ENCODE measurements around the gene CLIP2.
"Not testable (repeated sequence)": the region's sequence is repeated elsewhere in the genome, so short reads cannot be mapped to it uniquely, and the experiment has no call there.

CLIP2 gene

GRCh38 chr7:74338366-74339108, 49.3 kb downstream of the CLIP2 start:
- no peak for DNase-seq

DNA sequence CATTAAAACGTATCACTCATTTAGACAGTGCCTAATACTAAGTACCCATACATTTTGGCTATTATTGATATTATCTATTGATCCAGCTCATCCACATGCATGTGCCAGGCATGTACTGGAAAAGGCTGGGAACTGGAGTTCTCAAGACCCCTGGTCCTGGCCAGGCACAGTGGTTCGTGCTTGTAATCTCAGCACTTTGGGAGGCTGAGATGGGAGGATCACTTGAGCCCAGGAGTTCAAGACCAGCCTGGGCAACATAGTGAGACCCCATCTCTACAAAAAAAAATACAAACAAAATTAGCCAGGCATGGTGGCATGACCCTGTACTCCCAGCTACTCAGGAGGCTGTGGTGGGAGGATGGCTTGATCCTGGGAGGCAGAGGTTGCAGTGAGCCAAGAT, 50.4 kb downstream of the CLIP2 start:
- not testable (repeated sequence) for DNase-seq

DNA sequence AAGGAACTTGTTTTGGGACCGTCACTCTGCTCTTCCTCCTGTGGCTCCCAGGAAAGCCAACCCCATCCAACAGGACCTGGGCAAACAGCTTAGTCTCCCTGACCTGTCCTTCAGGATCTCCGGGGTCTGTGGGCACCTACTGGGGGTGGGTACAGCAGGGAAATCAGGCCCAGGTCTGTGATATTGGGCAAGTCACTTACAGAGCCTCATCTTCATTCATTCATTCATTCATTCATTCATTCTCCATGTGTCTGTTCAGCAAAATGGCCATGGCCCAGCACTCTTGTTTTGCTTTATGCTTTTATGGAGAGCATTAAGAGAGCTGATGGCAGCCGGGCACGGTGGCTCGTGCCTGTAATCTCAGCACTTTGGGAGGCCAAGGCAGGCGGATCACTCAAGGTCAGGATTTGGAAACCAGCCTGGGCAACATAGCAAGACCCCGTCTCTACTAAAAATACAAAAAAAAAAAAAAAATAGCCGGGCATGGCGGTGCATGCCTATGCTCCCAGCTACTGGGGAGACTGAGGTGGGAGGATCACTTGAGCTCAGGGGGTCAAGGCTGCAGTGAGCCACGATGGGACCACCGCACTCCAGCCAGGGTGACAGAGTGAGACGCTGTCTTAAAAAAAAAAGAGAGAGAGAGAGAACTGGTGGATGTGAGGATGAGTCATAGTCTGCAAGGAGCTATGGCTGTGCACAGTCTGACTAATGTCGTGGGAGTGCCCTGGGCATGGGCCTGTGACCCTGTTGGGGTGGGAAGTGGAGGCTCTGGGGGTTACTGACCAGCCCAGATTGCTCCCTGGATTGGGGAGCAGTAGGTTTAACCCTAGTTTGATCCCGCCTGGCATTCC, 54.3 kb downstream of the CLIP2 start:
- peak; percentile 72 for DNase-seq

DNA sequence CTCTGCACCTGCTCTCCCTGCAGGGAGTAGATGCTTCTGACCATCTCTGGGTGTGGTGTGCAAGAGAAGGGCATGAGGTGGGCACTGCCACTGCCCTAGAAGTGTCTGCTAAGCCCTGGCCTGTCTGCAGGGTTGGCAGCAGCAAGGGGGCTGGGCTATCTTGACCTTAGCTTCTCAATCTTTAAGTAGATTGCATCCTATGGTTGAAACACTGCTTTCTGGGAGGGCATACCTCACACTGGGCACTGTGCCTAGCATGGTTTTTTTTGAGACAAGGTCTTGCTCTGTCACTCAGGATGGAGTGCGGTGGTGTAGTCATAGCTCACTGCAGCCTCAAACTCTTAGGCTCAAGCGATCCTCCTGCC, 54.9 kb downstream of the CLIP2 start:
- peak; percentile 40 for DNase-seq

- no peak for DNase-seq
Observed at GRCh38 chr7:74344786-74345185, 55.6 kb downstream of the CLIP2 start.

- DNase-seq, result no peak
Observed at GRCh38 chr7:74345970-74346369, 56.8 kb downstream of the CLIP2 start.

DNA sequence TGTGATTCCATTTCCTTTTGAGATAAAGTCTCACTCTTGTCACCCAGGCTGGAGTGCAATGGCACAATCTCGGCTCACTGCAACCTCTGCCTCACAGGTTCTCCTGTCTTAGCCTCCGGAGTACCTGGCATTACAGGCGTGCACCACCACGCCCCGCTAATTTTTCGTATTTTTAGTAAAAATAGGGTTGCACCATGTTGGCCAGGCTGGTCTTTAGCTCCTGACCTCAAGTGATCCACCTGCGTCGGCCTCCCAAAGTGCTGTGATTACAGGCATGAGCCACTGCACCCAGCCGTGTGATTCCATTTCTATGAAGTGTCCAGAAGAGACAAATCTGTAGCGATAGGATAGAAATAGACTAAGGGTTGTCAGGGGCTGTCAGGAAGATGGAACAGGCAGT, 60.4 kb downstream of the CLIP2 start:
- DNase-seq, result no peak

GRCh38 chr7:74350751-74351150, 61.5 kb downstream of the CLIP2 start:
- DNase-seq, result no peak

DNA sequence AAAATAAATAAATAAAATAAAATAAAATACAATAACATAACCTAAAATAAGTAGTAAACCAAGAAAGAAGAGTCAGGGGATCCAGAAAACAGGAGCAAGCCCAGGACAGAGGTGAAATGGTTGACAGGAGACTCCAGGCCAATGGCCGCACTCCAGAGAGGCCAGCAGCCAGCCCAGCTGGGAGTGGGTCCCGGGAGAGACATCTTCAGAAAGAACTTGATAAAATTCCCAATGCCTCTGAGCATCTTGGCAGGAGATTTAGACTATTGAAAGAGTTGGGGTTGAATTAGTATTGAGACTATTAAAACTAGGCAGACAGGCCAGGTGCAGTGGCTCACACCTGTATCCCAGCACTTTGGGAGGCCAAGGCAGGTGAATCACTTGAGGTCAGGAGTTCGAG, 62.6 kb downstream of the CLIP2 start:
- no peak for DNase-seq

DNA sequence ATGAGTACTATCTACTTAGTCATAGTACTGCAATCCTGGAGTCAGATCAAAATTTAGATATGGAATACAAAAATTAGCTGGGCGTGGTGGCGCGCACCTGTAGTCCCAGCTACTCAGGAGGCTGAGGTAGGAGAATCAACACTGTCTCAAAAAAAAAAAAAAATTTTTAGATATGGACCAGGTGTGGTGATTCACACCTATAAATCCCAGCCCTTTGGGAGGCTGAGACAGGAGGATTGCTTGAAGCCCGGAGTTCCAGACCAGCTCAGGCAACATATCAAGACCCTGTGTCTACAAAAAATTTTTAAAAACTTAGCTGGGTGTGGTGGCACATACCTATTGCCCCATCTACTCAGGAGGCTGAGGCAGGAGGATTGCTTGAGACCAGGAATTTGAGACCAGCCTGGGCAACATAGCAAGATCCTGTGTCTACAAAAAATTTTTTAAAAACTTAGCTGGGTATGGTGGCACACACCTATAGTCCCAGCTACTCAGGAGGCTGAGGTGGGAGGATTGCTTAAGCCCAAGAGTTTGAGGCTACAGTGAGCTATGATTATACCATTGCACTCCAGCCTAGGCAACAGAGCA, 63.4 kb downstream of the CLIP2 start:
- not testable (repeated sequence) for DNase-seq

DNA sequence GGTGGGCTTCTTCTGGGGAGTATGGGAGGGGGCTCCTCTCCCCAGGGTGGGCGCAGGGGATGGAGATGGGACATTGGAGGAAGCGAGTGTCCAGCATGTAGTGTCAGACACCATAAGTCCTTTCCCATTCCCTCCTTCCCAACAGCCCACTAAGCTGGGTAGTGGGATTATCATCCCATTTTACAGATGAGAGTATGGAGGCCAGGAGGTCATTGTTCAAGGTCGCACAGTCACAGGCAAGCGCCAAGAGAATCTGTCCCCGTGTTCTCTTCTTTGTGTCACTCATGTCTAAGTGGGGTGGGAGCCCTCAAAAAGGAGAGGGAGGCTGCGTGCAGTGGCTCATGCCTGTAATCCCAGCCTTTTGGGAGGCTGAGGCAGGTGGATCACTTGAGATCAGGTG, 64.8 kb downstream of the CLIP2 start:
- DNase-seq, result no peak

GRCh38 chr7:74355091-74355490, 65.9 kb downstream of the CLIP2 start:
- DNase-seq, result peak; percentile 75

- DNase-seq, result no peak
Observed at GRCh38 chr7:74356589-74357315, 67.5 kb downstream of the CLIP2 start.

DNA sequence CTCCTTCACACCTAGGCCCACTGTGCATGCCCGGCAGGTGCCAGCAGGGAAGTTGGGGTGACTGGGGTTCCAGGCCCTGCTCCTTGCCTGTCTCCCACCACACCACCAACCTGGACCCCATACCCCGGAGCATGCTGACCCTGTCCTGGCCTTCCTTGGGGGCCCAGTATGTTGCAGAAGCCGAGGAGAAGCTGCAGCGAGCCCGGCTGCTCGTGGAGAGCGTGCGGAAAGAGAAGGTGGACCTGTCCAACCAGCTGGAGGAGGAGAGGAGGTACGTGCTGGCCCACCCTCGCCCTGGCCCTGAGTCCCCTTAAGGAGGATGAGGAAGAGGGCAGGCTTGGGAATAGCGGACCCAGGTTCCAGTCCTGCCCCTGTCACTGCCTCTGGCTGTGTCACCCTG, 70.8 kb downstream of the CLIP2 start:
- DNase-seq, result no peak

DNA sequence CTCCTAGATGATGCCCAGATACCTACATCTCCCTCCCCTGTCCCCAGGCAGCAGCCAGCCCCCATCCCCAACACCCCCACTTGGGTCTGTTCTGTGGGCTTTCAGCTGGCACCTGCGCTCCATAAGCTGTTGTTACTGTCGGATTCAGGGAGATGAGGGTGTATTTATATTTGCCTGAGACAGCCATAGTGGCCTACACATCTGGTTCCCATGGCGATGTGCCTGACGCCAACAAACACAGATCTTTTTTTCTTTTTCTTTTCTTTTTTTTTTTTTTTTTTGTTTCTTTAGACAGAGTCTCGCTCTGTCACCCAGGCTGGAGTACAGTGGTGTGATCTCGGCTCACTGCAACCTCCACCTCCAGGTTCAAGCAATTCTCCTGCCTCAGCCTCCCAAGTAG, 73.1 kb downstream of the CLIP2 start:
- no peak for DNase-seq

GRCh38 chr7:74364061-74364460, 74.9 kb downstream of the CLIP2 start:
- no peak for DNase-seq

DNA sequence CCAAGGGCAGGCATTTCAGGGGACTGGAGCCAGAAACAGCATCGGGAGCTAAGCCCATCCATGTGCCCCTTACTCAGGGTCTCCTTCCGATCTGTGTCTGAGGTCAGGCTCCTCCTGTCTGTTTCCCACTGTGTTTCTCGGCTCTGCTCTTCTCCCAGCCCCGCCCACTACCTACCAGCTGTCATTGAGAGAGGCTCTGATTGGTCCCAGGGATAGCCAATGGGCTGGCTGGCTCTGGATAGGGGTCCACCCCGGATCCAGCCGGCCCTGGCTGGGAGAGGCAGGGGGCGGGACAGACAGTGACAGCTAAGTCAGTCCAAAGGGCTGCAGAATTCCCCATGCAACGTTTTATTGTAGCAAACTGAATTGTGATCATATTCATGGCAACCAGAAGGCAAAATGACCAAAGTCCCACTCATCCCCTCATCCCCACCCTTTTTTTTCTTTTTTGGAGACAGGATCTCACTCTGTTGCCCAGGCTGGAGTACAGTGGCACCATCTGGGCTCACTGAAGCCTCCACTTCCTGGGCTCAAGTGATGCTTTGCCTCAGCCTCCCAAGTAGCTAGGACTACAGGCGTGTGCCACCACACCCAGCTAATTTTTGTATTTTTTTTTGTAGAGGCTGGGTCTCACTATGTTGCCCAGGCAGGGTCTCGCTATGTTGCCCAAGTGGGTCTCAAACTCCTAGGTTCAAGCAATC, 76.3 kb downstream of the CLIP2 start:
- DNase-seq, result peak; percentile 45

- peak; percentile 13 for DNase-seq
Observed at GRCh38 chr7:74371381-74372341, 82.5 kb downstream of the CLIP2 start.

GRCh38 chr7:74372511-74373111, 83.4 kb downstream of the CLIP2 start:
- peak; percentile 17 for DNase-seq

- no peak for DNase-seq
Observed at GRCh38 chr7:74373536-74373935, 84.3 kb downstream of the CLIP2 start.

Measured in fibroblast of skin of abdomen (primary cell).